Activated CD8-positive, alpha-beta T cell treated with anti-CD3 and anti-CD28 coated beads, Interleukin-2, amount 10 ng/mL, durations not matched to agents 7 days and 5 days (primary cell): Measurements from ENCODE around the gene OR6B1. TPM values are rescaled to one million over a fixed set of nuclear protein-coding genes. Genes with fewer than 3 reads are reported as not detected.
A peak's percentile ranks its signal among the peaks of the same experiment; 100 is the strongest.

Source experiments
- ATAC-seq: fragments of 150-1000 bp; cut with Tn5 transposase; one replicate; pipeline ENCODE4 v1.10.0; 2021; ENCODE audit warnings: moderate library complexity
- CTCF ChIA-PET: fragments of 350-600 bp; sonication (Branson Sonifier 250); formaldehyde crosslinking; loops from one replicate; lab custom pipeline; 2021; ENCODE audit warnings: antibody characterized with exemption; lab: Charles Lee
- POLR2A ChIA-PET: fragments of 350-600 bp; sonication (Branson Sonifier 250); formaldehyde crosslinking; loops from one replicate; lab custom pipeline; 2021; ENCODE audit warnings: antibody characterized with exemption; lab: Charles Lee
- DNase-seq: peaks from one replicate; pipeline ENCODE4 v3.0.0-alpha.2; 2020
- H3K27ac Mint-ChIP-seq: one replicate; pipeline ENCODE4 v1.8.0; 2021; ENCODE audit warnings: mild to moderate bottlenecking, mixed read lengths
- H3K27me3 Mint-ChIP-seq: one replicate; pipeline ENCODE4 v1.8.0; 2021; ENCODE audit warnings: low read depth, mixed read lengths
- H3K36me3 Mint-ChIP-seq: one replicate; pipeline ENCODE4 v1.8.0; 2021; ENCODE audit warnings: low read depth, mixed read lengths
- H3K4me1 Mint-ChIP-seq: one replicate; pipeline ENCODE4 v1.8.0; 2021; ENCODE audit warnings: low read depth, mixed read lengths
- H3K4me3 Mint-ChIP-seq: one replicate; pipeline ENCODE4 v1.8.0; 2021; ENCODE audit warnings: mild to moderate bottlenecking, mixed read lengths
- H3K9me3 Mint-ChIP-seq: one replicate; pipeline ENCODE4 v1.8.0; 2022; ENCODE audit warnings: mixed read lengths; ENCODE audit not compliant: insufficient read depth
- total RNA-seq, 2 experiments: library from RNA; stranded (reverse); gene quantifications; one replicate each; pipeline ENCODE4 v1.2.3, GENCODE V29; 2021

The OR6B1 gene
- total RNA-seq, 2 experiments from 2014 or later = not detected

- H3K4me1 Mint-ChIP-seq = no peaks in the 10 kb centered on the region
- H3K36me3 Mint-ChIP-seq = no peaks in the 10 kb centered on the region
- DNase-seq (no peak), ATAC-seq (no peak)
- no peak overlapping the region for H3K4me3 Mint-ChIP-seq
- H3K27ac Mint-ChIP-seq = no peak overlapping the region
- H3K9me3 Mint-ChIP-seq = no peaks in the 10 kb centered on the region
- ChIA-PET CTCF (no interaction called here), POLR2A (no interaction called here)
- no peaks in the 10 kb centered on the region for H3K27me3 Mint-ChIP-seq
Observed at GRCh38 chr7:143979359-143979758, 20.8 kb upstream of the OR6B1 start.

GRCh38 chr7:143979998-143980397 lies 20.1 kb upstream of the OR6B1 start:
- Mint-ChIP-seq H3K27ac (no peak overlapping the region), H3K36me3 (no peaks in the 10 kb centered on the region), H3K27me3 (no peaks in the 10 kb centered on the region), H3K9me3 (no peaks in the 10 kb centered on the region), H3K4me1 (no peaks in the 10 kb centered on the region), H3K4me3 (no peak overlapping the region)
- ATAC-seq = no peak
- POLR2A ChIA-PET = no interaction called here
- CTCF ChIA-PET = no interaction called here
- DNase-seq = no peak

- Mint-ChIP-seq H3K27ac (no peak overlapping the region), H3K4me3 (no peak overlapping the region), H3K36me3 (no peaks in the 10 kb centered on the region), H3K27me3 (no peaks in the 10 kb centered on the region), H3K4me1 (no peaks in the 10 kb centered on the region), H3K9me3 (no peaks in the 10 kb centered on the region)
- DNase-seq (no peak), ATAC-seq (no peak)
- ChIA-PET CTCF (no interaction called here), POLR2A (no interaction called here)
Observed at GRCh38 chr7:143980746-143981510, 19.2 kb upstream of the OR6B1 start.

- Mint-ChIP-seq H3K27ac (no peak overlapping the region), H3K36me3 (no peaks in the 10 kb centered on the region), H3K4me3 (no peak overlapping the region), H3K4me1 (peaks cover 13% of the 10 kb centered on the region), H3K9me3 (peaks cover 5% of the 10 kb centered on the region), H3K27me3 (no peaks in the 10 kb centered on the region)
- ATAC-seq (no peak), DNase-seq (no peak)
- ChIA-PET POLR2A (no interaction called here), CTCF (no interaction called here)
Observed at GRCh38 chr7:143983960-143984359, 16.2 kb upstream of the OR6B1 start.

GRCh38 chr7:143987513-143987912 lies 12.6 kb upstream of the OR6B1 start:
- ATAC-seq (peak; percentile 58), DNase-seq (no peak)
- H3K9me3 Mint-ChIP-seq = peaks cover 6% of the 10 kb centered on the region
- CTCF ChIA-PET = no interaction called here
- H3K4me1 Mint-ChIP-seq = peaks cover 13% of the 10 kb centered on the region
- H3K27me3 Mint-ChIP-seq = no peaks in the 10 kb centered on the region
- H3K27ac Mint-ChIP-seq = no peak overlapping the region
- H3K36me3 Mint-ChIP-seq = no peaks in the 10 kb centered on the region
- POLR2A ChIA-PET = no interaction called here
- H3K4me3 Mint-ChIP-seq = peak overlapping the region; percentile 2

DNA sequence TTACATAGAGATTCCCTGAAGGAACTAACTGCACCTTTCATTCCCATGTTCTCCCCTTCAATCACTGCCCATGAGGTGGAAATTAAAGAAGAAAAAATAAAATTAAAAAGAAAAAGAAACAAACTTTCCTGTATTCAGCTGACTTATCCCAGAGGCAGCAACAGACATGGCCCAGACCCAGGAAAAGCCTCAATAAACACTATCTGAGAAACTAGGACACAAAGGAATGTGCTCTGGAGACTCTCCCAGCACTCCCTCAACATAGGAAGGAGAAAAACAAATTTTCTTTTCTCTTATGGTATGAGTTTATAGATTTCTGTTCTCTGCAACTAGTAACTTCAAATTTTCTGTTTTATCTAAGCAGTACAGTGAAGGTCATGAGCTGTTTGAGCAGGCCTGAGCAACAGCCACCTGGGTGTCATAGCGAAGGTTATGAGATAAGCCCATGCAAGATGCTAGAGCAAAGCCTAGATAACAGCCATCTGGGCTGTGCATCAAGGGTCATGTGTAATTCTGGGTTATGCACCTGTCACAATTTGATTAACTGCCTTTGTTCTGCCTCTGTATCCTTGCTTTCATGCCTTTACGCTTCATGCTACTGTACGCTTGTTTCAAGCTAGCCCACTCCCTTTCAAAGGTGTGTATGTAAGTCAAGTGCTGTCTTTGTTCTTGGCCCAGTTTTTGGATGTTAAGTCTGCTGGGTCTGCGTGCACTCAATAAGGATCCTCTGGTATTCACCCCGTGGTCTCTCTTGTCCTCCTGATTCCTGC lies 11.0 kb upstream of the OR6B1 start:
- Mint-ChIP-seq H3K4me3 (no peak overlapping the region), H3K9me3 (peaks cover 6% of the 10 kb centered on the region), H3K27me3 (peaks cover 3% of the 10 kb centered on the region), H3K36me3 (no peaks in the 10 kb centered on the region), H3K4me1 (peaks cover 13% of the 10 kb centered on the region), H3K27ac (no peak overlapping the region)
- DNase-seq (no peak), ATAC-seq (no peak)
- POLR2A ChIA-PET = no interaction called here
- CTCF ChIA-PET = no interaction called here

DNA sequence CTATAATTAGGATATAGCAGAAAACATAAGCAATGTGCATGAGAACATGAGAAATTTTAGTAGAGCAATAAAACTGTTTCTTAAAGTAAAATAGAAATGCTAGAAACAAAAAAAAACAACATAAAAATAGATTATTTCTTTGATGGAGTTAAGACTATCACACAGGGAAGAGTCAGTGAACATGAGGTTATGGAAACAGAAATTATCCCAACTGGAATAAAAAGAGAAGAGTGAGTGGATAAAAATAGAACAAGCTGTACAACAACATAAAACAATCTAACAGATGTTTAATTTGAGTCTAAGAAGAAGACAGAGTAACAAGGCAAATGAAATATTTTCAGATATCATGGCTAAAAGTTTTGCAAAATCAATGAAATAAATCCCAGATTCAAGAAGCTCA lies 7.5 kb upstream of the OR6B1 start:
- POLR2A ChIA-PET = no interaction called here
- no peak for ATAC-seq
- CTCF ChIA-PET = no interaction called here
- peaks cover 3% of the 10 kb centered on the region for H3K27me3 Mint-ChIP-seq
- no peak overlapping the region for H3K27ac Mint-ChIP-seq
- H3K9me3 Mint-ChIP-seq = peaks cover 6% of the 10 kb centered on the region
- H3K36me3 Mint-ChIP-seq = no peaks in the 10 kb centered on the region
- no peak overlapping the region for H3K4me3 Mint-ChIP-seq
- peaks cover 3% of the 10 kb centered on the region for H3K4me1 Mint-ChIP-seq
- no peak for DNase-seq

DNA sequence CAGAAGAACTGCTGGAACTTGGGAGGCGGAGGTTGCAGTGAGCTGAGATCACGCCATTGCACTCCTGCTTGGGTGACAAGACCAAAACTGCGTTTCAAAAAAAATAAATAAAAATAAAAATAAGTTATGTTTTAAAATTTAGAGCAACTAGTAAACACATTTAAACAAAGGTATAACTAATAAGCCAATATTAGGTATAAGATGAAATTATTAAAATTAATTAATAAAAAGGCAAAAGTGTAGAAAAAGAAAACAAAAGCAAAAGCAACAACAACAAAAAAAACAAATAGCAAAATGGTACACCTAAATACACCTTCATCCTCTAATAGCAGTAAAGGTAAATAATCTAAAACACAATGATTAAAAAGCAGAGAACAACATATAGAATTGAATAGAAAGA lies 6.2 kb upstream of the OR6B1 start:
- ATAC-seq = no peak
- ChIA-PET POLR2A (no interaction called here), CTCF (no interaction called here)
- H3K4me1 Mint-ChIP-seq = no peaks in the 10 kb centered on the region
- no peak for DNase-seq
- H3K9me3 Mint-ChIP-seq = peaks cover 1% of the 10 kb centered on the region
- H3K27me3 Mint-ChIP-seq = peaks cover 3% of the 10 kb centered on the region
- no peak overlapping the region for H3K27ac Mint-ChIP-seq
- H3K36me3 Mint-ChIP-seq = no peaks in the 10 kb centered on the region
- H3K4me3 Mint-ChIP-seq = no peak overlapping the region

GRCh38 chr7:144001543-144001942 lies 1.4 kb downstream of the OR6B1 start:
- no peaks in the 10 kb centered on the region for H3K4me1 Mint-ChIP-seq
- H3K9me3 Mint-ChIP-seq = no peaks in the 10 kb centered on the region
- no peak for DNase-seq
- H3K36me3 Mint-ChIP-seq = no peaks in the 10 kb centered on the region
- H3K4me3 Mint-ChIP-seq = no peak overlapping the region
- H3K27ac Mint-ChIP-seq = no peak overlapping the region
- ChIA-PET CTCF (no interaction called here), POLR2A (no interaction called here)
- H3K27me3 Mint-ChIP-seq = no peaks in the 10 kb centered on the region
- no peak for ATAC-seq

DNA sequence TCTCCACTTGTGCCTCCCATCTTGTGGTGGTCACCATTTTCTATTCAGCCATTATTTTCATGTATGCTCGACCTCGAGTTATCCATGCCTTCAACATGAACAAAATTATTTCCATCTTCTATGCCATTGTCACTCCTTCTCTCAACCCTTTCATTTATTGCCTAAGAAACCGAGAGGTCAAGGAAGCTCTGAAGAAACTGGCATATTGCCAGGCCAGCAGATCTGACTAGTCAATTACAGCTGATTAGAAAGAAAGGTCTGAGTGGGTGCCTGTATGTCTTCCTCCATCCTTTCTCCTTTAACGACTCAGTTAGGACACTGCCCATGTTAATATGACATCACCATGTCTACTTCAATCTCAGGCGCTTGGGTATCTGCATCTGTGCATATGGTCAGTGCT lies 4.6 kb downstream of the OR6B1 start:
- H3K4me1 Mint-ChIP-seq = no peaks in the 10 kb centered on the region
- H3K36me3 Mint-ChIP-seq = no peaks in the 10 kb centered on the region

GRCh38 chr7:144006029-144006691 lies 6.0 kb downstream of the OR6B1 start:
- ChIA-PET POLR2A (no interaction called here), CTCF (interaction anchor here (1.1 kb wide), 1 partner anchor 57 kb away, joined by 3 read pairs; no protein-coding TSS in a partner anchor)
- peaks cover 7% of the 10 kb centered on the region for H3K9me3 Mint-ChIP-seq
- DNase-seq = no peak
- no peaks in the 10 kb centered on the region for H3K27me3 Mint-ChIP-seq
- H3K27ac Mint-ChIP-seq = no peak overlapping the region
- no peak overlapping the region for H3K4me3 Mint-ChIP-seq
- no peak for ATAC-seq
- H3K4me1 Mint-ChIP-seq = no peaks in the 10 kb centered on the region
- H3K36me3 Mint-ChIP-seq = no peaks in the 10 kb centered on the region

More for the DNA sequence above, 4.6 kb downstream of the OR6B1 start:
- DNase-seq (no peak), ATAC-seq (no peak)
- POLR2A ChIA-PET = no interaction called here
- CTCF ChIA-PET = interaction anchor here (1.0 kb wide), 1 partner anchor 123 kb away, joined by 3 read pairs; no protein-coding TSS in a partner anchor
- Mint-ChIP-seq H3K27ac (no peak overlapping the region), H3K4me3 (no peak overlapping the region), H3K9me3 (peaks cover 7% of the 10 kb centered on the region), H3K27me3 (no peaks in the 10 kb centered on the region)

DNA sequence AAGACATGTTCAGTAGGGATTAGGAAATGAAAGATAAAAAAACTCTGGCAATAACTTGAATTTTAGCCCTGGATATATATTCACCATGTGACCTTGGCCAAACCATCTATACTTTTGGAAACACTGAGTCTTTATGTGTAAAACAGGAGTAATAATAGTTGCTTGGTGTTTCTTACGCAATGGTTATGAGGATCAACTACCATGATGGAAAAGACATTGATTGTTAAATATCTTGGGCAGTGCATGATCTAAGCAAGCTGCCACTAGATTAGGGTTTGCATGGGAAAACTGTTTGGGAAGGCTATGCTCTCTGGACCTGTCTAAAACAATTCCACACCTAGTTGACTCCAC lies 6.5 kb downstream of the OR6B1 start:
- Mint-ChIP-seq H3K27ac (no peak overlapping the region), H3K36me3 (no peaks in the 10 kb centered on the region), H3K4me1 (no peaks in the 10 kb centered on the region), H3K4me3 (no peak overlapping the region), H3K9me3 (peaks cover 7% of the 10 kb centered on the region), H3K27me3 (no peaks in the 10 kb centered on the region)
- CTCF ChIA-PET = no interaction called here
- no peak for DNase-seq
- POLR2A ChIA-PET = no interaction called here
- no peak for ATAC-seq
